Psoas muscle (tissue), 8 donors: ENCODE data around the gene TAS1R1. TPM values are rescaled to one million over a fixed set of nuclear protein-coding genes. Genes with fewer than 3 reads are reported as not detected.
A peak's percentile ranks its signal among the peaks of the same experiment; 100 is the strongest.

Source experiments
- ATAC-seq, 4 donors: fragments of 200-7000 bp; cut with Tn5 transposase; one replicate each; pipeline ENCODE4 v1.9.1; 2020; ENCODE audit warnings: moderate library complexity in 3 of 4, mild to moderate bottlenecking in 2 of 4
- DNase-seq, 2 donors: peaks; one replicate each; pipeline ENCODE4 v3.0.0-alpha.2; 2020
- H3K27ac ChIP-seq: fragments of 200-600 bp; one replicate; pipeline ENCODE4 v1.8.0; 2022
- H3K27me3 ChIP-seq, 3 donors: fragments of 200-600 bp in 1 of 3; one replicate each; pipeline versions ENCODE4 v1.6.1 to v1.8.0; 2013 to 2022; ENCODE audit warnings: low read length in 2 of 3, mild to moderate bottlenecking in 2 of 3, moderate library complexity in 1 of 3; ENCODE audit not compliant: insufficient read depth in 3 of 3
- H3K36me3 ChIP-seq, 2 donors: fragments of 200-600 bp in 1 of 2; one replicate each; pipeline versions ENCODE4 v1.6.1 to v1.8.0; 2013 to 2022; ENCODE audit warnings: low read depth in 1 of 2, mild to moderate bottlenecking in 1 of 2, moderate library complexity in 1 of 2; ENCODE audit not compliant: insufficient read depth in 1 of 2
- H3K4me1 ChIP-seq: fragments of 200-600 bp; one replicate; pipeline ENCODE4 v1.8.0; 2022
- H3K4me3 ChIP-seq: fragments of 200-600 bp; one replicate; pipeline ENCODE4 v1.8.0; 2022; ENCODE audit warnings: mild to moderate bottlenecking
- H3K9me3 ChIP-seq: fragments of 200-600 bp; one replicate; pipeline ENCODE4 v1.8.0; 2022
- CTCF ChIP-seq: fragments of 200-600 bp; IDR thresholded peaks from one replicate; pipeline ENCODE4 v1.8.0; 2022; ENCODE audit warnings: antibody characterized with exemption
- WGBS, 3 donors: extraction: QIAGEN DNeasy Blood & Tissue Kit; methylation state at CpG; one replicate each; pipeline versions ENCODE4 v1.1.6 to v1.1.7; 2013; 5-methylcytosine and 5-hydroxymethylcytosine counted together
- intact Hi-C, 2 donors: fragments of 100-400 bp; cut with DNase I; formaldehyde crosslinking; loops; one replicate each; pipeline versions ENCODE4 v1.11.0 to v1.14.2; 2022
- polyA plus RNA-seq, 3 donors: library from polyadenylated mRNA; stranded (reverse); fragments of 200-250 nt; gene quantifications; one replicate each; pipeline ENCODE4 v1.2.3, GENCODE V29; 2013
- total RNA-seq, 4 donors: library from RNA; stranded (reverse); fragmentation: NEBNext Ultra II Directional in 2 of 4; extraction: Animal tissue kit (Norgen Biotek cat#: 25700) in 2 of 4; gene quantifications; one replicate each; pipeline versions ENCODE4 v1.2.1 to v1.2.4, GENCODE V29; 2021 to 2023
- donor health status: healthy with polysubstance abuse.
- donor health status: DM: no; HTN: no; CAD: no; lungs with moderate emphysema.
- donor health status: Bipolar disorder and iron deficiency.
- donor health status: healthy.
- donor health status: DM: yes; HTN: yes; CAD: no.
- donor health status: DM: no; HTN: no; CAD: no.
- donor health status: DM: no; HTN: no; CAD: no.
- donor health status: DM: yes; HTN: yes; CAD: no.

TAS1R1 gene
- total and polyA plus RNA-seq, 7 donors = 0.04 to 0.16 TPM; not detected in 5

GRCh38 chr1:6585081-6585722 lies 30.1 kb downstream of the TAS1R1 start:
- H3K4me3 ChIP-seq = no peak overlapping the region
- DNase-seq (no peak), ATAC-seq (no peak)
- H3K4me1 ChIP-seq = peaks cover 55% of the 10 kb centered on the region
- TF ChIP-seq CTCF = no peak
- no peaks in the 10 kb centered on the region for H3K9me3 ChIP-seq
- H3K27ac ChIP-seq = peak overlapping the region; percentile 98
- 72 to 91% (median 76%) methylated on average over 10 to 12 of the region's 12 CpGs for WGBS, 3 donors
- intact Hi-C loops = loop anchor here in 1 of 2 donors (5.0 kb wide), 1 partner anchor 37 kb away; the partner anchor contains the start of gene THAP3
- H3K36me3 ChIP-seq = peaks cover 0 to 32% of the 10 kb centered on the region in 2 donors
- H3K27me3 ChIP-seq = no peaks in the 10 kb centered on the region

DNA sequence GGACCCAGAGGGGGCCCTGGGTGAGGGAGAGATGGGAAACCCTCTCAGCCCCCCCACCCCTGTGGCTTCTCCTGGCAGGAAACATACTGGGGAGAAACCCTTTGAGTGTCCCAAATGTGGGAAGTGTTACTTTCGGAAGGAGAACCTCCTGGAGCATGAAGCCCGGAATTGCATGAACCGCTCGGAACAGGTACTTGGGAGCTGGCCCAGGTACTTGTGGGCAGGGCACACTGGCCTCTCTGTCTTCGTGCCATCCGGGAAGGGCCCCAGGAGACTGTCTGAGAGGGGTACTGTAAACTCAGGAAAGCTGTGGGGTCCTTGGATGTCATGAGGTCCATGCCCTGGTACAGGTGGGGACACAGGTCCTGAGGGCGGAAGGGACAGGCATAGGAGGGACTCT lies 30.7 kb downstream of the TAS1R1 start:
- H3K4me3 ChIP-seq = no peak overlapping the region
- H3K36me3 ChIP-seq = peaks cover 0 to 39% of the 10 kb centered on the region in 2 donors
- 69 to 86% (median 71%) methylated on average over 7 of the region's 7 CpGs for WGBS, 3 donors
- H3K9me3 ChIP-seq = no peaks in the 10 kb centered on the region
- DNase-seq (no peak), ATAC-seq (no peak)
- peak overlapping the region; percentile 98 for H3K27ac ChIP-seq
- intact Hi-C loops = loop anchor here in 1 of 2 donors (5.0 kb wide), 1 partner anchor 36 kb away; the partner anchor contains the start of gene THAP3
- no peaks in the 10 kb centered on the region for H3K27me3 ChIP-seq
- TF ChIP-seq CTCF = no peak
- H3K4me1 ChIP-seq = peaks cover 57% of the 10 kb centered on the region

GRCh38 chr1:6586404-6586816 lies 31.3 kb downstream of the TAS1R1 start:
- no peak overlapping the region for H3K4me3 ChIP-seq
- H3K4me1 ChIP-seq = peaks cover 57% of the 10 kb centered on the region
- no peaks in the 10 kb centered on the region for H3K27me3 ChIP-seq
- peak overlapping the region; percentile 98 for H3K27ac ChIP-seq
- intact Hi-C loops = loop anchor here in 1 of 2 donors (5.0 kb wide), 1 partner anchor 36 kb away; the partner anchor contains the start of gene THAP3
- WGBS, 3 donors = 37 to 80% (median 56%) methylated on average over 8 to 11 of the region's 11 CpGs
- ATAC-seq (peak in 2 of 4 donors; percentile 11 to 12), DNase-seq (no peak)
- H3K9me3 ChIP-seq = no peaks in the 10 kb centered on the region
- no peak for TF ChIP-seq CTCF
- H3K36me3 ChIP-seq = peaks cover 0 to 44% of the 10 kb centered on the region in 2 donors

GRCh38 chr1:6587261-6588005 lies 32.3 kb downstream of the TAS1R1 start:
- WGBS, 3 donors = 18 to 37% (median 26%) methylated on average over 13 of the region's 13 CpGs
- peaks cover 0 to 49% of the 10 kb centered on the region in 2 donors for H3K36me3 ChIP-seq
- no peak for TF ChIP-seq CTCF
- DNase-seq = peak; percentile 66 to 93
- intact Hi-C loops = loop anchor here in 1 of 2 donors (5.0 kb wide), 1 partner anchor 35 kb away; the partner anchor contains the start of gene THAP3
- ATAC-seq = peak; percentile 62 to 65 (median 64)
- H3K4me3 ChIP-seq = no peak overlapping the region
- H3K9me3 ChIP-seq = no peaks in the 10 kb centered on the region
- peak overlapping the region; percentile 98 for H3K27ac ChIP-seq
- H3K27me3 ChIP-seq = no peaks in the 10 kb centered on the region
- peaks cover 58% of the 10 kb centered on the region for H3K4me1 ChIP-seq
